Measurements from ENCODE around the gene SMAD4. TPM values are rescaled to one million over a fixed set of nuclear protein-coding genes. Genes with fewer than 3 reads are reported as not detected.

SMAD4 gene
- total and polyA plus RNA-seq, 2 of the 13 experiments (the other 11 are each of a cell fraction or from before 2014, with no cell fraction given) = 70.2 to 72.0 TPM

- TF ChIP-seq DZIP1 (CRISPR knock-in tag; IDR thresholded peaks at IDR 0.05) (no peak), FOXM1 (CRISPR knock-in tag; IDR thresholded peaks at IDR 0.05) (no peak), THAP7 (CRISPR knock-in tag; IDR thresholded peaks at IDR 0.05) (no peak), RBFOX2 (IDR thresholded peaks at IDR 0.05; ENCODE audit: low read depth, low read length) (0 out of 2 replicates have a peak, but pooled peaks have one; percentile 21), DMTF1 (CRISPR knock-in tag; IDR thresholded peaks at IDR 0.05) (no peak), NCOA1 (CRISPR knock-in tag; IDR thresholded peaks at IDR 0.05) (no peak), ZSCAN31 (CRISPR knock-in tag; IDR thresholded peaks at IDR 0.05; ENCODE audit: low read depth) (no peak), CENPT (CRISPR knock-in tag; IDR thresholded peaks at IDR 0.05; ENCODE audit: low read depth) (no peak), ATF6 (CRISPR knock-in tag; conservative IDR thresholded peaks at IDR 0.05) (no peak), ATF4 (CRISPR knock-in tag; IDR thresholded peaks at IDR 0.05) (peak in 1 of 2 experiments; percentile 76; a peak in 2 of 4 replicates), KDM1A (CRISPR knock-in tag; IDR thresholded peaks at IDR 0.05) (no peak), NFKB2 (CRISPR knock-in tag; IDR thresholded peaks at IDR 0.05; ENCODE audit: borderline replicate concordance) (no peak), HNF4A (CRISPR knock-in tag; IDR thresholded peaks at IDR 0.05) (peak; percentile 85), ZNF883 (CRISPR knock-in tag; IDR thresholded peaks at IDR 0.05; ENCODE audit: not compliant biosample characterization) (no peak), ZMAT3 (CRISPR knock-in tag; conservative IDR thresholded peaks at IDR 0.05) (no peak), HMG20B (CRISPR knock-in tag; conservative IDR thresholded peaks at IDR 0.05) (no peak; the same call in 1 of the 2 replicates), SKIL (CRISPR knock-in tag; IDR thresholded peaks at IDR 0.05; ENCODE audit: borderline replicate concordance) (no peak), TAF15 (IDR thresholded peaks at IDR 0.05; ENCODE audit: low read depth, low read length, poor library complexity, severe bottlenecking) (no peak), POLR2A (IDR thresholded peaks at IDR 0.05; ENCODE audit: insufficient read depth in 1 of 2, low read depth in 2 of 2, low read length in 2 of 2) (0 out of 4 replicates have a peak, but pooled peaks of 1 of the 2 experiments have one; percentile 47)
These were observed 8.1 kb downstream of the SMAD4 start (continued) for GRCh38 chr18:51038110-51038509.
